GM18519 (cell line): Measurements from ENCODE around the gene NCDN.
"Not testable (repeated sequence)": the region's sequence is repeated elsewhere in the genome, so short reads cannot be mapped to it uniquely, and the experiment has no call there.

ENCODE experiments used
- ATAC-seq: cut with Tn5 transposase; IDR thresholded peaks from one replicate; pipeline ENCODE4 v1.9.1; 2021; ENCODE audit warnings: mild to moderate bottlenecking, moderate library complexity; ENCODE audit not compliant: unreplicated experiment, low FRiP score

NCDN gene

GRCh38 chr1:35568975-35569395 lies 11.4 kb downstream of the NCDN start:
- ATAC-seq: no peak

- ATAC-seq: no peak
These were observed 12.3 kb downstream of the NCDN start for GRCh38 chr1:35569936-35570335.

- ATAC-seq: no peak
These were observed 13.1 kb downstream of the NCDN start for GRCh38 chr1:35570589-35571137.

- no peak for ATAC-seq
These were observed 13.7 kb downstream of the NCDN start for GRCh38 chr1:35571263-35571662.

GRCh38 chr1:35572296-35572695 lies 14.7 kb downstream of the NCDN start:
- ATAC-seq: no peak

GRCh38 chr1:35573198-35574124 lies 15.9 kb downstream of the NCDN start, which contains the start of gene TFAP2E:
Gene TFAP2E (plus strand): TSS chr1:35573314. CDS start chr1:35573578, 264 bp downstream.
- ATAC-seq: no peak

GRCh38 chr1:35574125-35574654 lies 16.6 kb downstream of the NCDN start:
- ATAC-seq: no peak

- no peak for ATAC-seq
These were observed 17.2 kb downstream of the NCDN start for GRCh38 chr1:35574655-35575415.

- no peak for ATAC-seq
These were observed 17.9 kb downstream of the NCDN start for GRCh38 chr1:35575416-35575958.

- no peak for ATAC-seq
These were observed 18.6 kb downstream of the NCDN start for GRCh38 chr1:35576061-35576765.

GRCh38 chr1:35576766-35577070 lies 19.1 kb downstream of the NCDN start:
- not testable (repeated sequence) for ATAC-seq

GRCh38 chr1:35577071-35577998 lies 19.7 kb downstream of the NCDN start:
- ATAC-seq: no peak

- ATAC-seq: no peak
These were observed 23.4 kb downstream of the NCDN start for GRCh38 chr1:35580949-35581388.

- ATAC-seq: not testable (repeated sequence)
These were observed 24.0 kb downstream of the NCDN start for GRCh38 chr1:35581621-35582020.

GRCh38 chr1:35585281-35585680 lies 27.7 kb downstream of the NCDN start:
- no peak for ATAC-seq

GRCh38 chr1:35585805-35586204 lies 28.2 kb downstream of the NCDN start:
- ATAC-seq: not testable (repeated sequence)

- no peak for ATAC-seq
These were observed 29.2 kb downstream of the NCDN start for GRCh38 chr1:35586808-35587207.

GRCh38 chr1:35587736-35588135 lies 30.1 kb downstream of the NCDN start:
- no peak for ATAC-seq
